HG03280 (cell line): ENCODE data around the gene HS3ST4.

Source experiments
- ATAC-seq: cut with Tn5 transposase; IDR thresholded peaks from one replicate; pipeline ENCODE4 v1.9.1; 2021; ENCODE audit warnings: mild to moderate bottlenecking, moderate library complexity; ENCODE audit not compliant: unreplicated experiment

Gene HS3ST4

DNA sequence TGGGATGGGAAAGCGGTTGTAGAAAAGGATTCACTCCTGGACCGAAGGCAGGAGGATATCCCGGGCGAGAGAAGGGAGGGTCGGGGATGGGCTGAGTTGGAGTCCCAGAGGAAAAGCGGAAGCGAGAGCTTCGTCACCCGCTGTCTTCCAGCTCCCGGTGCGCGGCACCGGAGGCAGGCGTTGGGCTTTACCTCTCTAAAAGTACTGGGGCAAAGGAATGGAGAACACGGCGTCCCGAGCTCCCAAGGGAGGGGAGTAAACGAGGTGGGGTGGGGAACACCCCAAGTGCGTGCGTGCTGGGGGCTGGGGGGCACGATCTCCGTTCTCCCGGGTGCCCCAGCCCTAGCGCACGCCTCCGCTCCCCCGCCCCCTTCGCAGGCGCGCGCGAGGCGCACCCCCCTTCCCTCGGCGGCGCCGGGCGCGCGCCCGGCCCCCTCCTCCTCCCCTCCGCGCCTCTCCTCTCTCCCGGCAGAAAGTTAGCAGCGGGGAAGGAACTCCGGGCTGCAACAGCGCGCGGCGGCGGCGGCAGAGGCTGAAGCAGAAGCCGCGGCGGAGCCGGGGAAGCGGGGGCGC is at the start of gene HS3ST4:
TSS of gene HS3ST4 (plus strand) at position 441 of the 573 bp plus-strand sequence.
- no peak for ATAC-seq

DNA sequence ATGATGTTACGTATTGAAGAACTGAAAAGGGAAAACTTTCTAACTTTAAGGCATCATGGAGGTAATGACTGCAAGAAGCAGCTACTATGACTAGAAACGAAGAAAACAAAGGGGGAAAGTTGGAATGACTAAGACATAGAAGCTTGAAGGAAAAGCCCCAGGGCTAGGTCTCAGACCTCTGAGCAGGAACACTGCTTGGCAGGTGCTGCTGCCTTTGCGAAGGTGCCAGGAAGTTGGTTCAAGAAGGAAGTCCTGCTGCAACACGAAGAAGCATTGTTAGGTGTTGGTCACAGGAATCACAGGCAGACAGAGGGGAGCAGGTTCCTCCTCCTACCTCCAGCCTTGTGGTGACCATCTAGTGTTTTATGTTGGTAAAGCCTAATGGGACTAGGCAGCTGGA is 48.1 kb upstream of the HS3ST4 start:
- no peak for ATAC-seq

DNA sequence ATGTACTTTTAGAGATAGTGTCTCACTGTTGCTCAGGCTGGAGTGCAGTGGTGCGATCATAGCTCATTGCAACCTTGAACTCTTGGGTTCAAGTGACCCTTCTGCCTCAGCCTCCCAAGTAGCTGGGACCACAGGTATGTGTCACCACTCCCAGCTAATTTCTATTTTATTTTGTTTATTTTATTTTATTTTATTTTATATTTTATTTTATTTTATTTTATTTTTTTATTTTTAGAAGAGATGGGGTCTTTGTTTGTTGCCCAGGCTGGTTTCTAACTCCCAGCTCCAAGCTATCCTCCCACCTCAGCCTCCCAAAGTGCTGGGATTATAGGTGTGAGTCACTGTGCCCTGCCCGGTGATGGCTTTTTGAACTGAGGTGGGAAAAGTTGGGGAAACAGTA is 35.1 kb upstream of the HS3ST4 start:
- ATAC-seq = no peak

DNA sequence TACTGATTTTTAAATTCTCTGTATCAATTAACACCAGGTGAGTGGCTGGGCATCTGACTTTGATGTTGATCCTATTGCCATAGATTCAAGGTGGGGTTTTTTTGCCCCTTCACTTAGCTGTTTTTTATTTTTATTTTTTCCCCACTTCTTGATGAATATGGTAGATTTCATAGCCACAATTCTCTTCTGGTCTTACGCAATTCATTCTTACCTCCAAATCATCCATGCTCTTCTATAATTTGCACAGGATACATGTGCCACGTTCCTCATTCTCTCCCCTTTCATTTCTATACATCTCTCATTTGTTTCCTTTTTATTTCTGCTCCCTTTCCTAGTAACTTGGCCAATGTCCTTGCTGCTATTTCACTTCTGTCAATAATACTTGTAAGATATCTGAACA is 14.9 kb upstream of the HS3ST4 start:
- no peak for ATAC-seq

DNA sequence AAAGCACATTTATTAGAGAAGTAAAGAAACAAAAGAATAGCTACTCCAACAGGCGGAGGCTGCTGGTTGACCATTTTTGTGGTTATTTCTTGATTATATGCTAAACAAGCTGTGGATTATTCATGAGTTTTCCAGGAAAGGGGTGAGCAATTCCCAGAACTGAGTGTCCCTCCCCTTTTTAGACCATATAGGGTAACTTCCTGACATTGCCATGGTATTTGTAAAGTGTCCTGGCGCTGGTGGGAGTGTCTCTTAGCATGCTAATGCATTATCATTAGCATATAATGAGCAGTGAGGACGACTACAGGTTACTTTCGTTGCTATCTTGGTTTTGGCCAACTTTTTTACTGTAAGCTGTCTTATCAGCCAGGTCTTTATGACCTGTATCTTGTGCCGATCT is 12.2 kb upstream of the HS3ST4 start:
- ATAC-seq = no peak

DNA sequence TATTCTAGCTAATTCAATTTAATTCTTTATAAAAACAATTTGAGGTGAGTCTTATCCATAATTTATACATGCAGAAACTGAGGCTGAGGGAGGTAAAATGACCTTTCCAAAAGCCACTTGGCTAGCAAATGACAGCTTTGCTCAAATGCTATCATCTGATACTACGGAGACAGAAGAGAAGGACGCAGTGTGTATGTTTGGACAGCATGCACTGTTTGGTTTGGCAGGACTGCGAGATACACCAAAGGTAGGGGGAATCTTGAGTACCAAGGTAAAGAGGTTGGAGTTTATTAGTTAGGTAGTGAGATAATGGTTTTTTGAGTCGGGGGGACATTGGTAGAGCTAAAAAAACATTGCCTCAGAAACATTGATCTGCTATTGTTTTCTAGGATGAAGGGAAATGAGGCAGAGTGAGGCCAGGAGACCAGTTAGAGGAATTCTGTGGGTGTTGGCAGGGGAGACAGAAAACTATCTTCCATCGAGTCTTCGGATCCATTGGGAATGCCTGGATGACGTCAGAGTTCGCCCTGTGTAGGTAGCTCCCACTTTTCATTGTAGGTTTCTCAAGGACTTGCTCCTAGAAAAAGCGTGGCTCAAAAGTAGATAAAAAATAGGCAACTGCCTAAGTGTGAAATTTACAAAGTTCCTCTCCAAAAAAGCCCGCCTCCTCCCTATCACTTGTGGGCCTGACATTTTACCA is 2.5 kb upstream of the HS3ST4 start:
- no peak for ATAC-seq

DNA sequence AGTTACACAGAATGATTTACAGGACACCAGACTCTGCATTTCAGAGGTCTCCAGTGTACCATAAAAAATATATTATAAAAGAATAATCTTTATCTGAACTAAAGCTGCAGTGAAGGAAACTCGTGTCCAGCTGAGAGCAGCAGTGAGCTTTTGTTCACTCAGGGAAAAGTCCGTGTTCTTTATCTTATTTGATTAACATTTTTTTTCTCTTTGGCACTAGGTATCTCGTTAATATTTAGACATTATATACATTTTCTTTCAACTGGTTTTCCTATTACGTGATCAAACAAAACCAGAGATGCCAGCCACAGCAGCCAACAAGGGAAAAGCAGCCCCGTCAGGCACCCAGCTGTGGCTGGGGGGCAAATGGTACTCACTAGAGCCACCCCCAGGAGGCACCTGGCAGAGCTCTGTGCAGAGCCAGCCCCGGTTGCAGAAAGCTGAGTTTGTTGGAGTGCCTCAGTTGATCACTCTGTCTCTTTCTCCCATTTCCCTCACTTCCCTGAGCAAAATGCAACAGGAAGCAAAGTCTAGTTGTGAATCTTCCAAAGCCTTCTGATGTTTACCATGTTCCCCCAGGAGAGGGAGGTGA is 1.1 kb upstream of the HS3ST4 start:
- no peak for ATAC-seq

DNA sequence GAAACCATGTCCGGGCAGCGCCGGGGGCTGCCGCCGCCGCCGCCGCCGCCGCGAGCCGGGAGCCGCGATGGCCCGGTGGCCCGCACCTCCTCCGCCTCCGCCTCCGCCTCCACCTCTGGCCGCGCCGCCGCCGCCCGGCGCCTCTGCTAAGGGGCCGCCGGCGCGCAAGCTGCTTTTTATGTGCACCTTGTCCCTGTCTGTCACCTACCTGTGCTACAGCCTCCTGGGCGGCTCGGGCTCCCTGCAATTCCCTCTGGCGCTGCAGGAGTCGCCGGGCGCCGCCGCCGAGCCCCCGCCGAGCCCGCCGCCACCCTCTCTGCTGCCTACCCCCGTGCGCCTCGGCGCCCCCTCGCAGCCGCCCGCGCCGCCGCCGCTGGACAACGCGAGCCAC is 587 bp downstream of the HS3ST4 start:
- no peak for ATAC-seq

DNA sequence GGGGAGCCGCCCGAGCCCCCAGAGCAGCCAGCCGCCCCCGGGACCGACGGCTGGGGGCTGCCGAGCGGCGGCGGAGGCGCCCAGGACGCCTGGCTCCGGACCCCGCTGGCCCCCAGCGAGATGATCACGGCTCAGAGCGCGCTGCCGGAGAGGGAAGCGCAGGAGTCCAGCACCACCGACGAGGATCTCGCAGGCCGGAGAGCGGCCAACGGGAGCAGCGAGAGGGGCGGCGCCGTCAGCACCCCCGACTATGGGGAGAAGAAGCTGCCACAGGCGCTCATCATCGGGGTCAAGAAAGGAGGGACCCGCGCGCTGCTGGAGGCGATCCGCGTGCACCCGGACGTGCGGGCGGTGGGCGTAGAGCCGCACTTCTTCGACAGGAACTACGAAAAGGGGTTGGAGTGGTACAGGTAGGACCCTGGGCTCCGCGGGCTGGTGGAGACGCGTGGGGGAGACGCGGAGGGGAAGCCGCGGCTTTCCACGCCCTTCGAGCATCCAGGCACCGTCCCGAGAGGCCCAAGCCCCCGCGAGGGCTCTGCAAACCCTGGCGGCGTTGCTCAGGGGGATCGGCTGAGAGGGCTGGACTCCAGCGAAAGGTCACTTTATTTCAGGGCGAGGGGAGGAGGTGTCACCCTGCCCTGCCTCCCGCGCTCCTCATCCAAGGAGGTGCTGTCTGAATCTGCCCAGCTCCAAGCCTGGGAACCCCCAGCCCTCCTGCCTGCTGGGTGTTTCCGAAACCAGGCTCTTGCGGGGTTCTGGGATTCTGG is 1.2 kb downstream of the HS3ST4 start:
- no peak for ATAC-seq

DNA sequence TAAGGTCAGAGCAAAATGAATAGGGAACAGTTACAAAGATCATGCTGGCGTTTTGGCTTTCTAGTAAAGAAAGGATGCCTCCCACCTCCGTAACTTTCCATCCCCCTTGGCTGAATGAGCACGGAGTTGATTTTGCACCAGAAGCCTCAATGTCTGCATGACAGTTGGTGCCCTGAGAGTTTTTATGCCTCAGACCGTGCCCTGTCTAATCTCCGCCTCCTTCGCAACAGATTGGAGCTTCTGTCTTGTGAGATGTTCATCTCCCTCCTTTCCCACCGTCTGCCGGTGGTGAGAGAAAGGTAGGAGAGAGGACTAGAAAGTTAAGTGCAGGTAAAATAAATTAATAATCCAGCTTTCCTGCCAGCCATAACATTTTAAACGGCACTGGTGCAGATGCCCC is 1.9 kb downstream of the HS3ST4 start:
- no peak for ATAC-seq

DNA sequence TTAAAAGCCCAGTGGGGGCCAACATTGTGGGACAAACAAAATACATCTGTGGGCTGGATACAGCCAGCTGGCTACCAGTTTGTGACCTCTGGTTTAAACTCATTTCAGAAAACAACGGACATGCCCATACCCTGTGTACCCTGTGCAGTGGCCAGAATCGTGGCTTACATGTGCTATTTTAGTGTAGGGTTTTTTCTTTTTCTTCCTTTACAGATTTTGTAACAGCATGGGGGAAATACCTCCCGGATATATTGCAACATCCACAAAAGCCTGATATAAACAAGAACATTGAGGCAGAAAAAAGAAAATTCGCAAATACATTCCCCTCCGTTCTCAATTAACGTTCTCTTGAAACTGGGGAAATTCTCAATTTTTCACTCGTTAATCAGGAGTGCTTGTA is 7.3 kb downstream of the HS3ST4 start:
- no peak for ATAC-seq

DNA sequence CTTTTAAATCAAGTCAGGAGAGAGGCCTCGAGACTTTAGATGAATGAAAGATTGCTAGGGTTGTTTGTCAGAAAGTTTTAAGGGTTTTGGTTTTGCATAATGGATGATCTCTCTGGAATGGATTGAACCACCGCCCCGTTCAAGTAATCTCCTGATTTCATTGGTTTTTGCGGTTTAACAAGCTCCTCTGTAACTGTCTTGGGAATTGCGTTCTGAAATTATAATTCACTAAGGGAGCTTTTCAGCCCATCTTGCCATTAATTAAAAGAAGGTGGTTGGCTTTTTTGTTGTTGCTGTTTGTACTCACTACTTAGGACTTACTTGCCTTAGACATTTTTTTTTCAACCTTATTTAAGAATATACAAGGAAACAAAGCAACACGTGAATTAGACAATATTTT is 8.8 kb downstream of the HS3ST4 start:
- no peak for ATAC-seq

DNA sequence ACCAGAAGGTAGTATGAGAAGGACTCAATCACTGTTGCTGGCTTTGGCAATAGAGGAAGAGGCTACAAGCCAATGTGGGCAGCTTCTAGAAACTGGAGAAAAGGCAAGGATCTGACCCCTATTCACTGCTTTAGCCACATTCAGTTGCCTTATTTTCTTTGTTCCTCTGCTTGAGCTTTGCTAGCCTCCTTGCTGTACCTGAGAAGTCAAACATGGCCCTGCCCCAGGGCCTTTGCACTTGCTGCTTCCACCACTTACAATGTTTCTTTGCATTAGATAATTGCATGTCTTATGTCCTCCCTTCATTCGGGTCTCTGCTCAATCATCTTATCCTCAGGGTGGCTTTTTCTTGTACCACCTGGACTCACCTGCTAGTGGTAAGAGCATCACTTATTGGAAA is 15.8 kb downstream of the HS3ST4 start:
- ATAC-seq = no peak

DNA sequence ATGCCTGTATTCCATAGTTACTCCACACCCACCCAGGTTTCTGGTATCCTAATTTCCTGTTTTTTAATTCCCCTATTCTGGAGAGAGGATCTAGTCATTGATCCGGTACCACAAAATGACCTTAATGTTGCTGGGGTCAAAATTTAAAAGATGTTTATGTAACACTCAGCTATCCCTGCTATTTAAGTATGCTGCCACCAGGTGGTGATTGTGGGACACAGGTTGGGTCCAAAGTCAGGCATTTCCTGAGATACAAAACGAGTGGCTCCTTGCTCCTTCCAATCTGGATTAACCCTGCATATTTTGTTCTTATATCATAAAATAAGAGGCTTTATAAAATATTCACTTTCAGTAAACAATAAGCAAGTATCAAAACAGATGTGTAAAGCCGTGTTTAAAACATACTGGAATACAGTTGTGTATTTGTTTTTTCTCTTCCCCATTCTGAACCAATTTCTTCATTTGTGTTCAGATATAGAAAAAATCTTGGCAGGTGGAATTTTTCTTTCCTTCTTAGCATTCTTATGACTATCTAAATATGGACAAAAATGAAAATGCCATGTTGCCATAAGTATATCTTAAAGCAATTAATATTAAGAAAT is 16.3 kb downstream of the HS3ST4 start:
- no peak for ATAC-seq

DNA sequence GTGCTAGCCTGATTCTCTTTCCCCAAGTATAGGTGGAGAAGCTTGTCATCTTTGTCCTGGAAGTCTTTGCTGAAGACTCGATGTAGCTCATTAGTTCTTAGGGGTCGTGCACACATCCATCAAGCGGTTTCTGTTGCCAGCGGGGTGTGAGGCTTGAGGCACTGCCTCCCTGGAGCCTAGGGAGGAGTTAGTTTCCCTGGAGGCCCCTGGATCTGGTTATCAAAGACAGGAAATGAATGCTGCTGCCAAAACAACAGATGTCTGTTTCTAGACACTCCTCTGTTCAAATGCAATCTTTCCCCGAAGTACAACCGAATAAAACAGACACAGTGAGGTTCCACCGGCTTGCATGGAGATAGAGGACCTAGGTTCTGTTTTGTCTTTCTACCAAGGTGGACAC is 17.5 kb downstream of the HS3ST4 start:
- ATAC-seq = no peak

DNA sequence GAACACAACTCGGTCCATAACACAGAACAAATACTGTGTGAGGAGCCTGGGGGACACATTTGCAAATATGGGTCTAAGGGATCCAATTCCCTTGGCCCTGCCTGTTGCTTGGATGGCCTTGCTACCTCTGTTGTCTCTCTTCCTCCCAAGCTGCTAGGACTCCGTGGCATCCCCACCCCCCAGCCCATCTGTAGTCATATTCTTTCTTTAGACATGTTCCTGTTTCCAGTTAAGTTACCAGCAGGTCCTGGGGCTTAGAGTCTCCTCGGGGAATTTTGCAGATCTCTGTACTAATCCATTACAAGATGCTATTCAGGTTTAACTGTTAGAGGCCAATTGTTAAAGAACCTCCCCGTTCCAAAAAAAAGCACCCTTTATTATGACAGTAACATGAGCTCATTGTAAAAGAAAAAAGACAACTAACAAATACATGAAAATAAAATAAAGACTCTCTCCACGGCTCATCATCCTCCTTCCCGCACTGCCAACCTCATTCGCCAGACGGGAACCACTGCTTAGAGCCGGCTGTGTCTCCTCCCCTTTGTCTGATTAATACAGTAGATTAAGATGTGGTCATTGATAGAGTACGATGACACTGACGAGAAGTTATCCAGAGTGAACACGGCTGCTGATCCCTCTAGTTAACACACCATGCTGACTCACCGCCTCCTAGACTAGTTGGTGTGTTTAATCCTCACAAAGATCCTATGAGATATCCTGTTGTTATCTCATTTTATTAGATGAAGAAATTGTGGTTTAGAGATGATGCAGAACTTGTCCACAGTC is 22.2 kb downstream of the HS3ST4 start:
- no peak for ATAC-seq

DNA sequence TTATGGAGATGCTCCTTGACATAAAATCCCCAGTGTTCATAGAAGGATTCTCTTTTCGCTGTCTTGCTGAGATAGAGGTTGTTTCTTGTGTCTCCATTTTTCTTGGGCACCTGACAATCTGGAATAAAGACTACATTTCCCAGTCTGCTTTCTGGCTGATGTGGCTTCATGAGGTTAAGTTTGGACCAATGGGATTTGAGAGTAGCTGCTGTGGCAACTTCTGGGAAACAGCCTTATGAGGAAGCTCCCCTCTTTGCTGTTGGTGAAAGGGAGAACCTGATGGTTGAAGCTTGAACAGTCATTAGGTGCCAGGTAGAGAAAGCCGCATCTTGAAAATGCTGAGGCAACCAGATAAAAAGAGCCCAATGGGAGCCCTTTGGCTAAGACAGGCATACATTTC is 24.4 kb downstream of the HS3ST4 start:
- ATAC-seq = no peak

DNA sequence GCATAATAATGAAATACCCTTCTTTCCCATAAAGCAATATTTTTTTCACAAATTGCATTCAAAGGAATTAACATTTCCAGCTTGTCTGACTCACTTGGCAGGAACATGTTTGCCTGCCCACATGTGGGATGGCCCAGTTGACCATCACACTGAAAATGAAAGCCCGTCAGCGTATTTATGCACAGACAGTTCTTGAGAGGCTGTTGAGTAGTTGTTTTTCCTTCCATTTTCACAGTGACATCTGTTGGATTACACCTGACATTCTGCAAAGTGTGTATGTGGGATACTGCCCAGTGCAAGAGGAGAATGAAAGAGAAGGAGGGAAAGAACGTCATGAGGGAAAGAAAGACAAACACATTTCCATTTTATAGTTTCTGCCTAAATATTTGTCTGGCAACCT is 29.7 kb downstream of the HS3ST4 start:
- no peak for ATAC-seq

DNA sequence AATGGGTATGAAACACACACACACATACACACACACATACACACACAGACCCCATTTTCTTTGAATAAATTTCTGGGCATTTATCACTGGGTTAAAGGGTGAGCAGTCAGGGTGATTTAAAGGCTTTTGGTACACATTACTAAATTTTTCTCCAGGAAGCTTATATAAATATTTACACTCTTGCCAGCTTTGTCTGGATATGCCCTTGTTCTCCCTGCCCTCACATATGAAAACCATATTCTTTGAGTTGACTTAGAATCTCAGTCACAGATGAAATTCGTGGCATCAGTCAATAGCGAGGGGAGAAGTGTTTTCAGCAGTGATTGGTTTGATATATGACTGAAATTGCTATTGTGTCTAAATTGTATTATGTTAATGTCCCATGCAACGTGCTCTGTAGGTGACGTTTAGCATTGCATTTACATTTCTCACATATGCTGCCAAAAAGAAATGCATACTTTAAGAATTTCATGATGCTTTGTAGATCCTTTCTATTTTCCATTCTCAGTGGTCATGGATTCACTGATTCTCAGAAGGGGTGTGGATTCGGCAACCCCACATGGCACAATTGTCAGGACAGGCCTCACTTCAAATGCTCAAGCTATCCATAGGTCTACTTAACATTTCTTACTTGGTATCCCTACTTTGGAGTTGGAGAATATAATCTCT is 34.8 kb downstream of the HS3ST4 start:
- ATAC-seq = no peak

DNA sequence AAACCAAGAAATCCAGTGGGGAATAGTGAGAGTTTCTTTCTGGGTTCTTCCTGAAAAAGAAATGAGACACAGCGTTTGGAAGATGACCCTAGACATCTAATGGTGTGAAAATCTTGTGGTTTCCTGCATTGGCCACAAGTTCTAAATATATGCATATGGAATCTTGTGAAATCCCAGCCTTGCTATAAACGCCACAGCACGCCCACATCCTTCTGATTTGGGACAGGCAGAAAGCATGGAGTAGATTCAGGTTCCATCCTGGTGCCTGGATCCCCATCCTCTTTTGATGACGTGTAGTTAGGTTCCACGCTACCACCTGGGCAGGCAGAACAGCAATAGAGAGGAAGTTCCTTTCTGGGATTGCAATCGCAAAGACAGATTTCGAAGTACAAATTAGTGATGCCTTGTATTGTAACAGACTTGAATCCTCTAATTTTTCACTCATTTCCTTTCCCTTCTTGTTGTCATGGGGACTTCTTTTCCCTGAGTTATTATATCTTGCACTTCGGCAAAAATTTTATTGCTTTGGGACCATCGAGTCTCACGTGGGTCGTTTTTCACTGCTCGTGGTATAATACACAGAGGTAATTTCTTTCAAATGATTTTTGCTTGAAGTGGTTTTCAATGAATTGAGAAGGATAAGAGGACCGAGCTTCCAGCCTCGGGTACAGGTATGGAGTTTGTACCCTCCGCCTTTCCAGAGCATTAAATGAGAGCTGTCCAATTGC is 37.6 kb downstream of the HS3ST4 start:
- ATAC-seq = no peak
